ENCODE measurements around the gene CASK. TPM values are rescaled to one million over a fixed set of nuclear protein-coding genes. Genes with fewer than 3 reads are reported as not detected.

The CASK gene
- total RNA-seq, 6 experiments from 2014 or later, result 17.8 to 23.8 (median 20.4) TPM

GRCh38 chrX:41664908-41665307 lies 258.4 kb downstream of the CASK start:
- no peak for ATAC-seq
- H3K9me3 ChIP-seq, result no peaks in the 10 kb centered on the region

GRCh38 chrX:41664375-41664901 lies 258.9 kb downstream of the CASK start:
- no peak for ATAC-seq
- TF ChIP-seq CTCF (IDR thresholded peaks at IDR 0.05) (no peak), POLR2A (IDR thresholded peaks at IDR 0.05) (no peak)
- WGBS (ENCODE audit: insufficient coverage, low coverage, low lambda C conversion rate, missing lambda C conversion rate), result 59% methylated on average over 2 of the region's 2 CpGs
- intact Hi-C loops (cut with DNase I), result no loop called here
- Histone ChIP-seq H3K4me3 (no peak overlapping the region), H3K27ac (no peak overlapping the region), H3K36me3 (no peaks in the 10 kb centered on the region), H3K9me3 (no peaks in the 10 kb centered on the region), H3K4me1 (no peaks in the 10 kb centered on the region), H3K27me3 (no peaks in the 10 kb centered on the region)
- DNase-seq, result no peak

More at GRCh38 chrX:41664908-41665307, 258.4 kb downstream of the CASK start:
- TF ChIP-seq CTCF (IDR thresholded peaks at IDR 0.05), result no peak
- no peak for TF ChIP-seq POLR2A (IDR thresholded peaks at IDR 0.05)
- DNase-seq, result no peak
- H3K4me3 ChIP-seq, result no peak overlapping the region
- intact Hi-C loops (cut with DNase I), result no loop called here
- no peaks in the 10 kb centered on the region for H3K36me3 ChIP-seq
- no peaks in the 10 kb centered on the region for H3K27me3 ChIP-seq
- no peaks in the 10 kb centered on the region for H3K4me1 ChIP-seq
- H3K27ac ChIP-seq, result no peak overlapping the region

GRCh38 chrX:41661366-41662095 lies 261.8 kb downstream of the CASK start:
- ATAC-seq, result no peak
- H3K27ac ChIP-seq, result no peak overlapping the region
- H3K4me3 ChIP-seq, result no peak overlapping the region
- WGBS (ENCODE audit: insufficient coverage, low coverage, low lambda C conversion rate, missing lambda C conversion rate), result 65% methylated on average over 2 of the region's 2 CpGs
- TF ChIP-seq CTCF (IDR thresholded peaks at IDR 0.05) (no peak), POLR2A (IDR thresholded peaks at IDR 0.05) (no peak)
- H3K36me3 ChIP-seq, result no peaks in the 10 kb centered on the region
- H3K9me3 ChIP-seq, result no peaks in the 10 kb centered on the region
- H3K4me1 ChIP-seq, result no peaks in the 10 kb centered on the region
- DNase-seq, result no peak
- no peaks in the 10 kb centered on the region for H3K27me3 ChIP-seq
- intact Hi-C loops (cut with DNase I), result no loop called here

- WGBS (ENCODE audit: insufficient coverage, low coverage, low lambda C conversion rate, missing lambda C conversion rate), result 69% methylated on average over 2 of the region's 4 CpGs
- intact Hi-C loops (cut with DNase I), result no loop called here
These were observed 267.7 kb downstream of the CASK start for GRCh38 chrX:41655631-41656030.

More at GRCh38 chrX:41655631-41656030, 267.7 kb downstream of the CASK start:
- Histone ChIP-seq H3K36me3 (no peaks in the 10 kb centered on the region), H3K4me1 (no peaks in the 10 kb centered on the region), H3K27me3 (no peaks in the 10 kb centered on the region), H3K27ac (no peak overlapping the region), H3K9me3 (no peaks in the 10 kb centered on the region), H3K4me3 (no peak overlapping the region)
- TF ChIP-seq POLR2A (IDR thresholded peaks at IDR 0.05) (no peak), CTCF (IDR thresholded peaks at IDR 0.05) (no peak)
- ATAC-seq, result no peak
- DNase-seq, result no peak

All from right lobe of liver (tissue), 6 donors.